K562 (cell line): Measurements from ENCODE around the gene FMNL3. TPM values are rescaled to one million over a fixed set of nuclear protein-coding genes. Genes with fewer than 3 reads are reported as not detected.

Source experiments
- ATF1 ChIP-seq, 2 experiments: fragments of 450-650 bp in 1 of 2; IDR thresholded peaks; 2 replicates each; pipeline ENCODE4 v1.6.1; 2016; ENCODE audit warnings: missing compliant biosample characterization in 1 of 2, missing genetic modification characterization in 1 of 2
- BRCA1 ChIP-seq, 2 experiments: fragments of 450-650 bp in 1 of 2; sonication (generic) in 1 of 2; formaldehyde crosslinking in 1 of 2; IDR thresholded peaks; 2 replicates each; pipeline versions ENCODE4 v1.5.0 to v1.6.1; 2017 to 2020; ENCODE audit warnings: mild to moderate bottlenecking in 1 of 2, missing genetic modification reagents in 1 of 2
- HDAC8 ChIP-seq: fragments of 450-650 bp; IDR thresholded peaks from 2 replicates; pipeline ENCODE4 v1.6.1; 2016; ENCODE audit warnings: mild to moderate bottlenecking, missing genetic modification characterization, moderate library complexity, missing compliant biosample characterization
- IRF2 ChIP-seq: sonication (generic); formaldehyde crosslinking; IDR thresholded peaks from 2 replicates; pipeline ENCODE4 v1.8.1; 2022; ENCODE audit warnings: mild to moderate bottlenecking, missing genetic modification reagents
- JUND ChIP-seq, 2 experiments: IDR thresholded peaks; 2 replicates in 1 of 2; 3 replicates in 1 of 2; pipeline ENCODE4 v1.6.1; 2011; ENCODE audit warnings: borderline replicate concordance in 2 of 2, low read depth in 2 of 2, low read length in 2 of 2, improper control_type of control experiment in 1 of 2, missing biosample characterization in 1 of 2, missing genetic modification characterization in 1 of 2, missing genetic modification reagents in 1 of 2
- SMARCE1 ChIP-seq: fragments of 450-650 bp; IDR thresholded peaks from 2 replicates; pipeline ENCODE4 v1.7.1; 2016; ENCODE audit warnings: mild to moderate bottlenecking
- TAL1 ChIP-seq: fragments of 450-650 bp; IDR thresholded peaks from 2 replicates; pipeline ENCODE4 v1.6.1; 2016; ENCODE audit warnings: mild to moderate bottlenecking
- ZNF175 ChIP-seq: fragments of 200-800 bp; sonication (Bioruptor generic); IDR thresholded peaks from 2 replicates; pipeline ENCODE4 v1.6.1; 2016; ENCODE audit warnings: low read depth, mild to moderate bottlenecking, missing genetic modification characterization, missing compliant biosample characterization
- ZNF644 ChIP-seq: fragments of 200-800 bp; sonication (Bioruptor generic); IDR thresholded peaks from 2 replicates; pipeline ENCODE4 v1.6.1; 2016; ENCODE audit warnings: low read depth, missing genetic modification characterization, missing compliant biosample characterization
- polyA plus RNA-seq, 8 experiments: library from polyadenylated mRNA; depleted of rRNA in 4 of 8; stranded (reverse) in 5 of 8; unstranded in 3 of 8; fragments of >200 nt; fragmentation: Nextera tagmentation in 2 of 8; fragmentation: Illumina TruSeq in 1 of 8; extraction: Ambion mirVana in 2 of 8; extraction: Trizol in 1 of 8; gene quantifications; 2 replicates each; pipeline versions ENCODE4 v1.2.1 to v1.2.3, GENCODE V29; 2011 to 2014; ENCODE audit warnings: inconsistent platforms in 1 of 8, missing spikeins in 1 of 8
- total RNA-seq, 7 experiments: library from RNA; depleted of rRNA in 6 of 7; stranded (reverse); fragments of >200 nt in 6 of 7; fragmentation: Illumina TruSeq in 2 of 7; extraction: Trizol in 2 of 7; gene quantifications; 2 replicates each; pipeline versions ENCODE4 v1.2.1 to v1.2.3, GENCODE V29; 2011 to 2021; ENCODE audit warnings: low replicate concordance in 1 of 7
- TF ChIP-seq, protein P1 (sequence below): sonication (generic); formaldehyde crosslinking; IDR thresholded peaks from 2 replicates; pipeline ENCODE4 v1.8.0; 2022; ENCODE audit warnings: mild to moderate bottlenecking, missing genetic modification reagents
- TF ChIP-seq, protein P2 (sequence below): fragments of 450-650 bp; IDR thresholded peaks from 2 replicates; pipeline ENCODE4 v1.7.0; 2016; ENCODE audit warnings: borderline replicate concordance
- TF ChIP-seq, protein P3 (sequence below): sonication (generic); formaldehyde crosslinking; IDR thresholded peaks from 2 replicates; pipeline ENCODE4 v1.8.0; 2023; ENCODE audit warnings: mild to moderate bottlenecking, missing genetic modification reagents
- TF ChIP-seq, protein P4 (sequence below): fragments of 450-650 bp; IDR thresholded peaks from 2 replicates; pipeline ENCODE4 v1.6.1; 2016; ENCODE audit warnings: missing biosample characterization, missing genetic modification characterization
- TF ChIP-seq, protein P5 (sequence below), 2 experiments: fragments of 450-650 bp in 1 of 2; sonication (generic) in 1 of 2; formaldehyde crosslinking in 1 of 2; IDR thresholded peaks in 1 of 2; conservative IDR thresholded peaks in 1 of 2; 2 replicates each; pipeline versions ENCODE4 v1.6.1 to v1.8.1; 2016 to 2023; ENCODE audit warnings: mild to moderate bottlenecking in 2 of 2, moderate library complexity in 2 of 2, inconsistent platforms in 1 of 2, missing genetic modification reagents in 1 of 2
- TF ChIP-seq, protein P6 (sequence below), 2 experiments: fragments of 450-650 bp; IDR thresholded peaks; 2 replicates each; pipeline ENCODE4 v1.6.1; 2018; ENCODE audit warnings: mild to moderate bottlenecking in 2 of 2, low read depth in 1 of 2; ENCODE audit not compliant: partially characterized antibody in 2 of 2

FMNL3 gene
- total and polyA plus RNA-seq, 9 of the 15 experiments (the other 6 are each of a cell fraction or from before 2014, with no cell fraction given), result 0.49 to 14.4 (median 6.8) TPM

DNA sequence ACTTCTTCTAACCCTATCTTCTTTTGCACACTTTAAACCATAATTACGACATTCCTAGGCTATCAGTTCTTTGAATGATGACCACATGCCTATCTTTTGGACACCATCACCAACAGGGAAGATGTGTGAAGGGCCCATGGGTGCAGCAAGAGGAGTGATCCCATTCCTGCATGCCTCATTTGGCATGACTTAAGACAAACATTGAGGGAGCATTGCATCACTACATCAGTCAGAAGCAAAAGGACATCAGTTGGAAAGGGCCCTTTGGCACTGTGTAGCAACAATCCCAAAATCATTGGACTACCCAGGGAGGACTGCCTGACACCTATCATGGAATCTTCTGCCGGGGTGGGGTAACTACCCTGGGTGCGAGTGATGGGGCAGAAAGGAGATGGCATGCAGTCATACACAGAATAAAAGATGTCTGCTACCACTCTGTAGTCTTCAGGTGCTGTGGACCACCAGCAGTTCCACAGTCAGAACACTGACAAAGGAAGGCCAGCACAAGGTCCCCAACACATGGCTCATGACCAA, 23.4 kb upstream of the FMNL3 start (continued):
- TF ChIP-seq, protein P1, sequence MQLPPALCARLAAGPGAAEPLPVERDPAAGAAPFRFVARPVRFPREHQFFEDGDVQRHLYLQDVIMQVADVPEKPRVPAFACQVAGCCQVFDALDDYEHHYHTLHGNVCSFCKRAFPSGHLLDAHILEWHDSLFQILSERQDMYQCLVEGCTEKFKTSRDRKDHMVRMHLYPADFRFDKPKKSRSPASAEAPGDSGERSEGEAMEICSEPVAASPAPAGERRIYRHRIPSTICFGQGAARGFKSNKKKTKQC (CRISPR knock-in tag), result no peak
- TF ChIP-seq ZNF644 (tag) (0 out of 2 replicates have a peak, but pooled peaks have one; percentile 57), TAL1 (peak; percentile 81), BRCA1 (IDR thresholded peaks at IDR 0.05) (no peak), BRCA1 (CRISPR knock-in tag; IDR thresholded peaks at IDR 0.05) (no peak), IRF2 (CRISPR knock-in tag) (no peak), SMARCE1 (peak; percentile 42; the same call in 1 of the 2 replicates), JUND (IDR thresholded peaks at IDR 0.05; ENCODE audit: borderline replicate concordance, low read depth, low read length) (peak; percentile 73), JUND (tag; IDR thresholded peaks at IDR 0.05; ENCODE audit: borderline replicate concordance, low read depth, low read length) (peak; percentile 31; the same call in 1 of the 3 replicates), ATF1 (CRISPR knock-in tag; IDR thresholded peaks at IDR 0.05) (no peak), ATF1 (tag; IDR thresholded peaks at IDR 0.05) (peak; percentile 57), ZNF175 (peak; percentile 97), HDAC8 (tag) (peak; percentile 64; the same call in 1 of the 2 replicates)
- TF ChIP-seq, protein P2, sequence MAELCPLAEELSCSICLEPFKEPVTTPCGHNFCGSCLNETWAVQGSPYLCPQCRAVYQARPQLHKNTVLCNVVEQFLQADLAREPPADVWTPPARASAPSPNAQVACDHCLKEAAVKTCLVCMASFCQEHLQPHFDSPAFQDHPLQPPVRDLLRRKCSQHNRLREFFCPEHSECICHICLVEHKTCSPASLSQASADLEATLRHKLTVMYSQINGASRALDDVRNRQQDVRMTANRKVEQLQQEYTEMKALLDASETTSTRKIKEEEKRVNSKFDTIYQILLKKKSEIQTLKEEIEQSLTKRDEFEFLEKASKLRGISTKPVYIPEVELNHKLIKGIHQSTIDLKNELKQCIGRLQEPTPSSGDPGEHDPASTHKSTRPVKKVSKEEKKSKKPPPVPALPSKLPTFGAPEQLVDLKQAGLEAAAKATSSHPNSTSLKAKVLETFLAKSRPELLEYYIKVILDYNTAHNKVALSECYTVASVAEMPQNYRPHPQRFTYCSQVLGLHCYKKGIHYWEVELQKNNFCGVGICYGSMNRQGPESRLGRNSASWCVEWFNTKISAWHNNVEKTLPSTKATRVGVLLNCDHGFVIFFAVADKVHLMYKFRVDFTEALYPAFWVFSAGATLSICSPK, result no peak
- TF ChIP-seq, protein P3, sequence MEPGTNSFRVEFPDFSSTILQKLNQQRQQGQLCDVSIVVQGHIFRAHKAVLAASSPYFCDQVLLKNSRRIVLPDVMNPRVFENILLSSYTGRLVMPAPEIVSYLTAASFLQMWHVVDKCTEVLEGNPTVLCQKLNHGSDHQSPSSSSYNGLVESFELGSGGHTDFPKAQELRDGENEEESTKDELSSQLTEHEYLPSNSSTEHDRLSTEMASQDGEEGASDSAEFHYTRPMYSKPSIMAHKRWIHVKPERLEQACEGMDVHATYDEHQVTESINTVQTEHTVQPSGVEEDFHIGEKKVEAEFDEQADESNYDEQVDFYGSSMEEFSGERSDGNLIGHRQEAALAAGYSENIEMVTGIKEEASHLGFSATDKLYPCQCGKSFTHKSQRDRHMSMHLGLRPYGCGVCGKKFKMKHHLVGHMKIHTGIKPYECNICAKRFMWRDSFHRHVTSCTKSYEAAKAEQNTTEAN, result no peak
- TF ChIP-seq, protein P4, sequence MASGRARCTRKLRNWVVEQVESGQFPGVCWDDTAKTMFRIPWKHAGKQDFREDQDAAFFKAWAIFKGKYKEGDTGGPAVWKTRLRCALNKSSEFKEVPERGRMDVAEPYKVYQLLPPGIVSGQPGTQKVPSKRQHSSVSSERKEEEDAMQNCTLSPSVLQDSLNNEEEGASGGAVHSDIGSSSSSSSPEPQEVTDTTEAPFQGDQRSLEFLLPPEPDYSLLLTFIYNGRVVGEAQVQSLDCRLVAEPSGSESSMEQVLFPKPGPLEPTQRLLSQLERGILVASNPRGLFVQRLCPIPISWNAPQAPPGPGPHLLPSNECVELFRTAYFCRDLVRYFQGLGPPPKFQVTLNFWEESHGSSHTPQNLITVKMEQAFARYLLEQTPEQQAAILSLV (tag), result 0 out of 2 replicates have a peak, but pooled peaks have one; percentile 41
- TF ChIP-seq, protein P5, sequence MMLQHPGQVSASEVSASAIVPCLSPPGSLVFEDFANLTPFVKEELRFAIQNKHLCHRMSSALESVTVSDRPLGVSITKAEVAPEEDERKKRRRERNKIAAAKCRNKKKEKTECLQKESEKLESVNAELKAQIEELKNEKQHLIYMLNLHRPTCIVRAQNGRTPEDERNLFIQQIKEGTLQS (IDR thresholded peaks at IDR 0.05), result peak; percentile 96
- TF ChIP-seq, protein P5 (CRISPR knock-in tag; conservative IDR thresholded peaks at IDR 0.05), result peak; percentile 46; the same call in 1 of the 2 replicates
- TF ChIP-seq, protein P6, sequence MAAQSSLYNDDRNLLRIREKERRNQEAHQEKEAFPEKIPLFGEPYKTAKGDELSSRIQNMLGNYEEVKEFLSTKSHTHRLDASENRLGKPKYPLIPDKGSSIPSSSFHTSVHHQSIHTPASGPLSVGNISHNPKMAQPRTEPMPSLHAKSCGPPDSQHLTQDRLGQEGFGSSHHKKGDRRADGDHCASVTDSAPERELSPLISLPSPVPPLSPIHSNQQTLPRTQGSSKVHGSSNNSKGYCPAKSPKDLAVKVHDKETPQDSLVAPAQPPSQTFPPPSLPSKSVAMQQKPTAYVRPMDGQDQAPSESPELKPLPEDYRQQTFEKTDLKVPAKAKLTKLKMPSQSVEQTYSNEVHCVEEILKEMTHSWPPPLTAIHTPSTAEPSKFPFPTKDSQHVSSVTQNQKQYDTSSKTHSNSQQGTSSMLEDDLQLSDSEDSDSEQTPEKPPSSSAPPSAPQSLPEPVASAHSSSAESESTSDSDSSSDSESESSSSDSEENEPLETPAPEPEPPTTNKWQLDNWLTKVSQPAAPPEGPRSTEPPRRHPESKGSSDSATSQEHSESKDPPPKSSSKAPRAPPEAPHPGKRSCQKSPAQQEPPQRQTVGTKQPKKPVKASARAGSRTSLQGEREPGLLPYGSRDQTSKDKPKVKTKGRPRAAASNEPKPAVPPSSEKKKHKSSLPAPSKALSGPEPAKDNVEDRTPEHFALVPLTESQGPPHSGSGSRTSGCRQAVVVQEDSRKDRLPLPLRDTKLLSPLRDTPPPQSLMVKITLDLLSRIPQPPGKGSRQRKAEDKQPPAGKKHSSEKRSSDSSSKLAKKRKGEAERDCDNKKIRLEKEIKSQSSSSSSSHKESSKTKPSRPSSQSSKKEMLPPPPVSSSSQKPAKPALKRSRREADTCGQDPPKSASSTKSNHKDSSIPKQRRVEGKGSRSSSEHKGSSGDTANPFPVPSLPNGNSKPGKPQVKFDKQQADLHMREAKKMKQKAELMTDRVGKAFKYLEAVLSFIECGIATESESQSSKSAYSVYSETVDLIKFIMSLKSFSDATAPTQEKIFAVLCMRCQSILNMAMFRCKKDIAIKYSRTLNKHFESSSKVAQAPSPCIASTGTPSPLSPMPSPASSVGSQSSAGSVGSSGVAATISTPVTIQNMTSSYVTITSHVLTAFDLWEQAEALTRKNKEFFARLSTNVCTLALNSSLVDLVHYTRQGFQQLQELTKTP (IDR thresholded peaks at IDR 0.05; ENCODE audit: low read depth in 1 of 2, partially characterized antibody in 2 of 2), result peak in 1 of 2 experiments; percentile 32
